ENCODE measurements around the gene RBKS. TPM values are rescaled to one million over a fixed set of nuclear protein-coding genes. Genes with fewer than 3 reads are reported as not detected.

RBKS gene
- total RNA-seq, 3 donors from 2014 or later = 5.9 to 10.6 (median 10.3) TPM

GRCh38 chr2:27830656-27831055 is 59.5 kb downstream of the RBKS start:
- DNase-seq (no peak), ATAC-seq (no peak)
- intact Hi-C loops (cut with DNase I, micrococcal nuclease) = no loop called here
- TF ChIP-seq CTCF (IDR thresholded peaks at IDR 0.05) = no peak
- H3K4me1 ChIP-seq (ENCODE audit: low read depth) = no peaks in the 10 kb centered on the region
- no peak overlapping the region for H3K4me3 ChIP-seq
- H3K9me3 ChIP-seq = no peaks in the 10 kb centered on the region
- H3K36me3 ChIP-seq (ENCODE audit: low read depth) = no peaks in the 10 kb centered on the region

- Histone ChIP-seq H3K4me3 (no peak overlapping the region), H3K36me3 (ENCODE audit: low read depth) (no peaks in the 10 kb centered on the region), H3K9me3 (no peaks in the 10 kb centered on the region), H3K4me1 (ENCODE audit: low read depth) (no peaks in the 10 kb centered on the region)
- ATAC-seq = no peak
- DNase-seq = no peak
- intact Hi-C loops (cut with DNase I, micrococcal nuclease) = no loop called here
- no peak for TF ChIP-seq CTCF (IDR thresholded peaks at IDR 0.05)
These were observed 60.4 kb downstream of the RBKS start for GRCh38 chr2:27829791-27830190.

GRCh38 chr2:27828305-27828704 is 61.9 kb downstream of the RBKS start:
- H3K4me1 ChIP-seq (ENCODE audit: low read depth) = no peaks in the 10 kb centered on the region
- H3K9me3 ChIP-seq = peaks cover 5% of the 10 kb centered on the region
- no peaks in the 10 kb centered on the region for H3K36me3 ChIP-seq (ENCODE audit: low read depth)
- ATAC-seq = no peak
- intact Hi-C loops (cut with DNase I, micrococcal nuclease) = no loop called here
- no peak overlapping the region for H3K4me3 ChIP-seq
- TF ChIP-seq CTCF (IDR thresholded peaks at IDR 0.05) = no peak
- no peak for DNase-seq

- no peak for ATAC-seq
- no peak overlapping the region for H3K4me3 ChIP-seq
- DNase-seq = no peak
- intact Hi-C loops (cut with DNase I, micrococcal nuclease) = no loop called here
- TF ChIP-seq CTCF (IDR thresholded peaks at IDR 0.05) = no peak
- H3K36me3 ChIP-seq (ENCODE audit: low read depth) = no peaks in the 10 kb centered on the region
- H3K4me1 ChIP-seq (ENCODE audit: low read depth) = no peaks in the 10 kb centered on the region
- H3K9me3 ChIP-seq = peaks cover 5% of the 10 kb centered on the region
These were observed 65.8 kb downstream of the RBKS start for GRCh38 chr2:27824401-27824800.

GRCh38 chr2:27823569-27823968 is 66.6 kb downstream of the RBKS start:
- H3K9me3 ChIP-seq = peaks cover 5% of the 10 kb centered on the region
- H3K4me1 ChIP-seq (ENCODE audit: low read depth) = no peaks in the 10 kb centered on the region
- H3K4me3 ChIP-seq = no peak overlapping the region
- H3K36me3 ChIP-seq (ENCODE audit: low read depth) = no peaks in the 10 kb centered on the region
- intact Hi-C loops (cut with DNase I, micrococcal nuclease) = no loop called here
- no peak for TF ChIP-seq CTCF (IDR thresholded peaks at IDR 0.05)
- no peak for ATAC-seq
- no peak for DNase-seq

GRCh38 chr2:27823135-27823534 is 67.1 kb downstream of the RBKS start:
- intact Hi-C loops (cut with DNase I, micrococcal nuclease) = no loop called here
- ATAC-seq = no peak

More at GRCh38 chr2:27823135-27823534, 67.1 kb downstream of the RBKS start:
- no peaks in the 10 kb centered on the region for H3K36me3 ChIP-seq (ENCODE audit: low read depth)
- no peak for TF ChIP-seq CTCF (IDR thresholded peaks at IDR 0.05)
- DNase-seq = no peak
- peaks cover 5% of the 10 kb centered on the region for H3K9me3 ChIP-seq
- H3K4me1 ChIP-seq (ENCODE audit: low read depth) = no peaks in the 10 kb centered on the region
- H3K4me3 ChIP-seq = no peak overlapping the region
